HUES6 (cell line): ENCODE data around the gene STARD13.

Experiments
- H3K27ac ChIP-seq: 2 replicates; pipeline ENCODE4 v1.7.0; 2013; ENCODE audit warnings: low read depth, mild to moderate bottlenecking, low read length, inconsistent platforms
- H3K27me3 ChIP-seq: 2 replicates; pipeline ENCODE4 v1.6.1; 2013; ENCODE audit warnings: low read length; ENCODE audit not compliant: control insufficient read depth, insufficient read depth
- H3K36me3 ChIP-seq: 2 replicates; pipeline ENCODE4 v1.6.1; 2013; ENCODE audit warnings: low read length; ENCODE audit not compliant: control insufficient read depth, insufficient read depth
- H3K4me1 ChIP-seq: 2 replicates; pipeline ENCODE4 v1.6.1; 2013; ENCODE audit warnings: low read length; ENCODE audit not compliant: control insufficient read depth, insufficient read depth
- H3K4me3 ChIP-seq: 2 replicates; pipeline ENCODE4 v1.5.1; 2013; ENCODE audit warnings: low read depth, low read length
- H3K9ac ChIP-seq: one replicate; pipeline ENCODE4 v1.6.1; 2013; ENCODE audit warnings: mild to moderate bottlenecking, low read length
- H3K9me3 ChIP-seq: 2 replicates; pipeline ENCODE4 v1.6.1; 2013; ENCODE audit warnings: low read depth, low read length; ENCODE audit not compliant: control insufficient read depth, insufficient read depth

Gene STARD13

DNA sequence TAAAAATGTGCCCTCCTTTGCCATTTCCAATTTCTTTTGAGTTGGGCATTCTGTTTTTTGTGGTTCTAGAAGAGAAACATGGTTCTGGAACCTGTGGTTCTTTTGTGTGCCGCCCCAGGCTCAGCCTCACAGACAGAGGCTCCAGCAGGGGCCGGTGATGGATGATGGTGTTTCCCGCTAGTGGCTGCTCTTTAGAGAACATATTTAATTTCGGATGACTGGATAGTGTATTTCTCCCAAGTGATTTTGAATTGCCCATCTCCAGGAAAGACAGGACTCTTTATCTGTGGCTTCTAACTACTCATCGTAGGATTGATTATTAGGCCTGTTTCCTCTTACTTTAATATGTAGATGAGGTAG is 194.2 kb downstream of the STARD13 start:
- Histone ChIP-seq H3K9ac (no peak overlapping the region), H3K36me3 (no peaks in the 10 kb centered on the region), H3K9me3 (no peaks in the 10 kb centered on the region), H3K4me1 (peaks cover 19% of the 10 kb centered on the region), H3K27me3 (no peaks in the 10 kb centered on the region), H3K4me3 (no peak overlapping the region), H3K27ac (no peak overlapping the region)

GRCh38 chr13:33090755-33091414 is 194.7 kb downstream of the STARD13 start:
- H3K4me1 ChIP-seq = peaks cover 19% of the 10 kb centered on the region
- H3K36me3 ChIP-seq = no peaks in the 10 kb centered on the region
- H3K9ac ChIP-seq = no peak overlapping the region
- no peak overlapping the region for H3K4me3 ChIP-seq
- H3K9me3 ChIP-seq = no peaks in the 10 kb centered on the region
- no peaks in the 10 kb centered on the region for H3K27me3 ChIP-seq
- H3K27ac ChIP-seq = no peak overlapping the region

- Histone ChIP-seq H3K4me3 (no peak overlapping the region), H3K27ac (no peak overlapping the region), H3K4me1 (peaks cover 19% of the 10 kb centered on the region), H3K27me3 (no peaks in the 10 kb centered on the region), H3K9ac (no peak overlapping the region), H3K36me3 (no peaks in the 10 kb centered on the region), H3K9me3 (no peaks in the 10 kb centered on the region)
Measured at GRCh38 chr13:33089311-33089710, 196.2 kb downstream of the STARD13 start.

DNA sequence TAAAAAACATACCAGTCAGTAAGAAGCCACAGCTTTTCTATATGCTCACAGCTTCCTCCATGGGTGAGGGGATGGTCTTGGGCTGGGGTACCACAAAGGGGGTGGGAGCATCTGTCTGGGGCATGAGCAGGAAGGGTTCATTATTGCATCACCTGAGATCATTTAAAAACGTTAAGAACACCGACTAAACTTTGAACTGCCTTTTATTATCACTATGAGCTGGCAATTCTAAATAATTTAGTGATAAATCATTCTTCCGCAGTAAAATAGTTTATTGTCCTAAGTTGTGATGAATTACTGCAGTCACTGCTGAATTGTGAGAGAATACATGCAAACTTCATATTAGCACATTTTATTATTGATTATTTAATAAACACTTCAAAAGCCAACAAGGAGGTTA is 197.8 kb downstream of the STARD13 start:
- Histone ChIP-seq H3K36me3 (no peaks in the 10 kb centered on the region), H3K4me1 (peaks cover 16% of the 10 kb centered on the region), H3K9me3 (no peaks in the 10 kb centered on the region), H3K4me3 (no peak overlapping the region), H3K27me3 (no peaks in the 10 kb centered on the region), H3K27ac (no peak overlapping the region), H3K9ac (no peak overlapping the region)

GRCh38 chr13:33087091-33087490 is 198.5 kb downstream of the STARD13 start:
- H3K27ac ChIP-seq = no peak overlapping the region
- H3K4me1 ChIP-seq = peaks cover 9% of the 10 kb centered on the region
- H3K4me3 ChIP-seq = no peak overlapping the region
- H3K9ac ChIP-seq = no peak overlapping the region
- no peaks in the 10 kb centered on the region for H3K36me3 ChIP-seq
- H3K27me3 ChIP-seq = no peaks in the 10 kb centered on the region
- H3K9me3 ChIP-seq = no peaks in the 10 kb centered on the region

DNA sequence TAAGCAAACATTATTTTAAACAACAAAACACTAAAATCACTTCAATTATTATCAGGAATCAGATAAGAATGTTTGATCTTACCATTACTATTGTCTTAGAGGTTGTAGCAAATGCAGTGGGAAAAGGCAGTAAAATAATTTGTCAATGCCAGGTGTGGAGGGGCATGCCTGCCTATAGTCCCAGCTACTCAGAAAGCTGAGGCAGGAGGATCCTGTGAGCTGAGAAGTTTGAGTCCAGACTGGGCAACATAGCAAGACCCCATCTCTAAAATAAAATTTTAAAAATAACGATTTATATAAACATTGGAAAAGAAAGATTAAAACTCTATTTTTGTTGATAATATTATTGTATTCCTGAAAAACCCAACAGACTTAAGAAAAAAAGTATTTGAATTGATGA is 202.5 kb downstream of the STARD13 start:
- Histone ChIP-seq H3K9me3 (no peaks in the 10 kb centered on the region), H3K27me3 (no peaks in the 10 kb centered on the region), H3K9ac (no peak overlapping the region), H3K4me1 (no peaks in the 10 kb centered on the region), H3K27ac (no peak overlapping the region), H3K36me3 (no peaks in the 10 kb centered on the region), H3K4me3 (no peak overlapping the region)

DNA sequence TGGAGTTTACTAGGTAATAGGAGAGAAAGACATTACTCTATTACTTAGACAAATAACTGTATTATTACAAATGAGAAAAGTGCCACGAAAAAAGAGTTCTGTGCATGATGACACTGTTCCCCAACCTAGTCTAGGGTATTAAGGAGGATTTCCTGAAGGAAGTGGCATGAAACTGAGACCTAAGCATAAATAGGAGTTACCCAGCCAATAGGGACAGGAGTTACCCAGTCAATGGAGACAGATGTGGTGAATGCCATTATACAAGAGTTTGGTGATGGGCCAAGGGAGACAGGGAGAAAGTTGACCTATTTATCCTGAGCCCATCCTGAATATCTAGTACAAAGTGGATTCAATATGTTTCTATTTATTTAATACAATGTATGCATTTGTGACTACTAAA is 203.9 kb downstream of the STARD13 start:
- no peaks in the 10 kb centered on the region for H3K27me3 ChIP-seq
- no peaks in the 10 kb centered on the region for H3K9me3 ChIP-seq
- H3K9ac ChIP-seq = no peak overlapping the region
- no peak overlapping the region for H3K27ac ChIP-seq
- no peaks in the 10 kb centered on the region for H3K4me1 ChIP-seq
- H3K4me3 ChIP-seq = no peak overlapping the region
- H3K36me3 ChIP-seq = no peaks in the 10 kb centered on the region

DNA sequence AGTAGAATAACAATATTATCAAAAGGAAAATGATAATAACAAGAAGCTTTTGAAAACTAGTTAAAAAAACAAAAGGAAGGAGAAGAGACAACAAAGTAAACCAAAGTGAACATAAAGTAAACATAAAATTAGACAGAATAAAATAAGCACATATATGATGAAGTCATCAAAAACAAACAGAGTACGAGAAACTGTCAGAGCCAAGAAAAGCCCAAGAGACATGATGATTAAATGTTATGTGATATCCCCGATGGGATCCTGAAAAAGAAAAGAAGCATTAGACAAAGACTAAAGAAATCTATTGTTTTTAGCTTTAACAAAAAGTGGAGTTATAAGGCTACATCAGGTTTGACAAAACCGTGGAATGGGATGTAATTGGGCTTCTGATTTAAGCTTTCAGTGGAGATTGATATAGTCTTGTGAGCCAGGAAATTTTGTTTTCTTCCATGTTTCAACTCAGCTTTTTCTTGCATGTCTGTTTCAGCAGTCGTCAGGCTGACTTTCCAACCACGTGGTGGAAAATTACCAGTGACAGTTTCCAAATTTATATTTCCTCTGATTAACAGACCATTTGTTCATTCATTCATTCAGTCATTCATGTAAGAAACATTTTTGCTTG is 204.5 kb downstream of the STARD13 start:
- Histone ChIP-seq H3K9me3 (no peaks in the 10 kb centered on the region), H3K9ac (no peak overlapping the region), H3K4me1 (no peaks in the 10 kb centered on the region), H3K27me3 (no peaks in the 10 kb centered on the region), H3K27ac (no peak overlapping the region), H3K36me3 (no peaks in the 10 kb centered on the region), H3K4me3 (no peak overlapping the region)

DNA sequence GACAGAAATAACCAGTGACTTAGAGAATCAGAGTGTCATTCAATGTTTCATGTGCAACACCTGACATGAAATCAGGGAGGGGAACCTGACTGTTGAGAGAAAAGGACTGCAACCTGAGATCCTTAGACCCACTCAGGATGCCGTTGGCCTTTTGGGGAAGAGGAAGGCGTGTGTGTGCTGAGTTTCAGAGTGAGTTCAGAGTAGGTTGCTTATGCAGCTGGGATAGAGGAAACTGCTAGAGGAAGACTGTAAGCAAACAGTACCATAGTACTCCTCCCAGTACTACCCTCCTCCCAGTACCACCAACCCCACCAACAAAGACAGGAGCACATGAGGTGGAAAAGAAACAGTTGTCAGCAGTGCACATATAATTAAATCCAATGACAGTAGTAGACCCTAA is 205.6 kb downstream of the STARD13 start:
- no peak overlapping the region for H3K27ac ChIP-seq
- H3K9me3 ChIP-seq = no peaks in the 10 kb centered on the region
- no peaks in the 10 kb centered on the region for H3K4me1 ChIP-seq
- H3K27me3 ChIP-seq = no peaks in the 10 kb centered on the region
- no peak overlapping the region for H3K4me3 ChIP-seq
- no peaks in the 10 kb centered on the region for H3K36me3 ChIP-seq
- H3K9ac ChIP-seq = no peak overlapping the region

DNA sequence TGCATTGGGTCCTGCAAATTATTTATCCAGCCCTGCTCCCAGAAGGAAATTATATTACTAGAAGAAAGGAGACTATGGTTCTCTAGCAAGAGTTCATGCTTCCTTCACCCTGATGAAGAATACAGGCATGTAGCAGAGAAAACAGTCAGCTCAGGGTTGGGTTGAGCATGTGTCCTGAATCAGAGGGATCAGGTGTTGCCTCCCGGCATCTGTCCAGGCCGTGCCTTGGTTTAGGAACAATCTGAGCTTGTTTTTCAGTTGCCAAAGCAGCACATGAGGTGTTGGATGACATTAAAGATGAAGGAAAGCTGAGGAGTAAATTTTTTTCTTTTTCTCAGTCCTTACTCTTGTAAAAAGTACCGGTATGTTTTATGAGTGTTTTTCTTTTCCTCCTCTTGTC is 207.3 kb downstream of the STARD13 start:
- H3K9ac ChIP-seq = no peak overlapping the region
- no peak overlapping the region for H3K27ac ChIP-seq
- no peaks in the 10 kb centered on the region for H3K9me3 ChIP-seq
- no peaks in the 10 kb centered on the region for H3K4me1 ChIP-seq
- H3K27me3 ChIP-seq = no peaks in the 10 kb centered on the region
- H3K36me3 ChIP-seq = no peaks in the 10 kb centered on the region
- H3K4me3 ChIP-seq = no peak overlapping the region

DNA sequence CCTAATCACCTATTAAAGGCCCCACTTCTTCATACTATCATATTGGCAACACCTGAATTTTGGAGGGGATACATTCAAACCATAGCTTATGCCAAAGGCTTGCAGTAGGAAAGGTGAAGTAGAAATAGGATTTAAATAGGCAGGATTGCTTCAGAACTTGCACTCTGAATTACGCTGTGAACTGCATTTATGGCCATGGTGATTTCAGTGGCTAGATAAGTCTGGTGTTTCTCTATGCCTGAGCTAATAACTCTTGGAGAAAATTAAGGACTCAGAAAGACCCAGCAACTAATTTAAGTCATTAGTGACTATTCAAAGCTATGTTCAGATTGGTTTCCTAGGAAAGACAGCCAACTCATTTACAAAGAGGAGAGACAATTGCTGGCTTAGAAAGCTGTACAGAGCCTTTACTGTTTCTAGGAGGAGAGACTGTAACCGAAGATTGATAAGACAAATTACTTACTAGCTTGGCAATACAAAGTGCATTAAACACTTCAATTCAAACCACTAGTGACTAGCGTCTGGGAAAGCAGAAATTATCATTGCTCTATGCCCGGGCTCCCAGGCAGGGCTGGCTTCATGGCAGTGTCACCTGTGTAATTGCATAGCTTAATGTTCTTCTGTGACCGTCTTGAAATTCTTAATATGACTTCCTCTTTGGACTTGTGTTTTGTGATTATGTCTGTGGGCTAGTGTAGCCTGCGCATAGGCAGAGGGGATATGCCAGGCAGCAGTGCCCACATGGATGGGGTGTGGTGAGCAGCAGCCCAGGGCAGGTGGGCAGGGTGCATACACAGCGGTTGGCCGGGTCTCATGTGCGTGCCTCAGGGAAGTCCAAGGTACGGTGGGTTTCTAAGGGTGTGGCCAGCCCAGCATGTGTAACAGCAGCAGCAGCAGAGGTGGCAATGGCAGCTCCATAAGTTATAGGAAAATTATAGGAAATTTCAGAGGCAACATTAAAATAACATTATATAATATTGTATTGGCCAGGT is 209.3 kb downstream of the STARD13 start:
- peaks cover 9% of the 10 kb centered on the region; the same call in 1 of the 2 replicates for H3K4me1 ChIP-seq
- no peaks in the 10 kb centered on the region for H3K9me3 ChIP-seq
- no peak overlapping the region for H3K27ac ChIP-seq
- H3K9ac ChIP-seq = no peak overlapping the region
- no peaks in the 10 kb centered on the region for H3K36me3 ChIP-seq
- no peak overlapping the region for H3K4me3 ChIP-seq
- H3K27me3 ChIP-seq = no peaks in the 10 kb centered on the region
